Gastroesophageal sphincter (tissue), 4 donors: ENCODE data around the gene TCERG1. TPM values are rescaled to one million over a fixed set of nuclear protein-coding genes. Genes with fewer than 3 reads are reported as not detected.

ENCODE experiments used
- ATAC-seq: fragments of 150-250 bp; one replicate; pipeline ENCODE4 v1.9.1; 2016; ENCODE audit warnings: mild to moderate bottlenecking, moderate library complexity
- H3K27ac ChIP-seq, 4 donors: fragments of 200-600 bp; sonication (generic) in 3 of 4; 1 replicate in 3 of 4; 2 replicates in 1 of 4; pipeline ENCODE4 v1.5.1; 2016 to 2019
- H3K27me3 ChIP-seq: fragments of 200-600 bp; sonication (generic); one replicate; pipeline ENCODE4 v1.5.1; 2019
- H3K36me3 ChIP-seq, 2 donors: fragments of 200-600 bp; sonication (generic); one replicate each; pipeline ENCODE4 v1.5.1; 2019; ENCODE audit warnings: control low read depth in 1 of 2
- H3K4me1 ChIP-seq, 3 donors: fragments of 200-600 bp; sonication (generic); 1 replicate in 2 of 3; 2 replicates in 1 of 3; pipeline ENCODE4 v1.5.1; 2016 to 2019; ENCODE audit warnings: control low read depth in 2 of 3
- H3K4me3 ChIP-seq, 2 donors: fragments of 200-600 bp; sonication (generic); one replicate each; pipeline ENCODE4 v1.5.1; 2019; ENCODE audit warnings: mild to moderate bottlenecking in 1 of 2, moderate library complexity in 1 of 2
- H3K9me3 ChIP-seq, 3 donors: fragments of 200-600 bp; sonication (generic); one replicate each; pipeline ENCODE4 v1.5.1; 2017 to 2019; ENCODE audit warnings: control low read depth in 2 of 3
- CTCF ChIP-seq, 4 experiments: fragments of 200-600 bp in 2 of 4; fragments of 450-650 bp in 2 of 4; sonication (generic) in 1 of 4; IDR thresholded peaks; one replicate each; pipeline ENCODE4 v1.5.1; 2017 to 2019; ENCODE audit warnings: antibody characterized with exemption in 4 of 4, mild to moderate bottlenecking in 2 of 4, moderate library complexity in 2 of 4
- EP300 ChIP-seq: sonication (generic); formaldehyde crosslinking; IDR thresholded peaks from one replicate; pipeline ENCODE4 v1.6.1; 2017; ENCODE audit warnings: antibody characterized with exemption, mild to moderate bottlenecking
- POLR2A ChIP-seq, 2 donors: fragments of 450-650 bp; IDR thresholded peaks; one replicate each; pipeline ENCODE4 v1.6.1; 2017; ENCODE audit warnings: antibody characterized with exemption in 2 of 2, mild to moderate bottlenecking in 2 of 2, moderate library complexity in 1 of 2
- POLR2AphosphoS5 ChIP-seq: sonication (generic); formaldehyde crosslinking; IDR thresholded peaks from one replicate; pipeline ENCODE4 v1.6.1; 2017; ENCODE audit warnings: antibody characterized with exemption
- WGBS, 2 donors: methylation state at CpG; one replicate each; pipeline ENCODE4 v1.1.5; 2018; ENCODE audit warnings: low coverage in 1 of 2; 5-methylcytosine and 5-hydroxymethylcytosine counted together
- total RNA-seq, 4 donors: library from RNA; depleted of rRNA; stranded (reverse); fragments of >200 nt; gene quantifications; one replicate each; pipeline ENCODE4 v1.1.0, GENCODE V29; 2016

Gene TCERG1
- total RNA-seq, 4 donors from 2014 or later, result 19.8 to 66.9 (median 41.2) TPM

- no peaks in the 10 kb centered on the region for H3K36me3 ChIP-seq
- peak; percentile 41 for ATAC-seq
- no peak overlapping the region for H3K4me3 ChIP-seq
- H3K27ac ChIP-seq, result no peak overlapping the region
- 23 to 50% methylated on average over 4 of the region's 7 CpGs for WGBS, 2 donors
- TF ChIP-seq EP300, result no peak
- peak; percentile 29 to 70 (median 48) for TF ChIP-seq CTCF (IDR thresholded peaks at IDR 0.05)
- no peaks in the 10 kb centered on the region for H3K9me3 ChIP-seq
- H3K27me3 ChIP-seq, result no peaks in the 10 kb centered on the region
- no peaks in the 10 kb centered on the region for H3K4me1 ChIP-seq
These were observed 86.2 kb downstream of the TCERG1 start for GRCh38 chr5:146533260-146533857.

GRCh38 chr5:146533882-146534281 is 86.7 kb downstream of the TCERG1 start:
- no peaks in the 10 kb centered on the region for H3K4me1 ChIP-seq
- H3K27ac ChIP-seq, result no peak overlapping the region
- H3K9me3 ChIP-seq, result no peaks in the 10 kb centered on the region
- H3K36me3 ChIP-seq, result no peaks in the 10 kb centered on the region
- no peak for ATAC-seq
- 0% methylated on average over 1 of the region's 1 CpG; no CpG with 5 or more reads in 1 of the 2 donors for WGBS, 2 donors
- H3K27me3 ChIP-seq, result no peaks in the 10 kb centered on the region
- H3K4me3 ChIP-seq, result no peak overlapping the region
- TF ChIP-seq POLR2AphosphoS5, result no peak

- Histone ChIP-seq H3K4me3 (no peak overlapping the region), H3K36me3 (no peaks in the 10 kb centered on the region), H3K9me3 (no peaks in the 10 kb centered on the region), H3K27me3 (no peaks in the 10 kb centered on the region), H3K27ac (no peak overlapping the region), H3K4me1 (peaks cover 0 to 7% (median 0%) of the 10 kb centered on the region in 3 donors)
- no peak for TF ChIP-seq EP300
- no peak for TF ChIP-seq POLR2AphosphoS5
- no peak for TF ChIP-seq CTCF (IDR thresholded peaks at IDR 0.05)
- TF ChIP-seq POLR2A (IDR thresholded peaks at IDR 0.05), result no peak
- no peak for ATAC-seq
- 47 to 67% methylated on average over 2 to 3 of the region's 3 CpGs for WGBS, 2 donors
These were observed 91.3 kb downstream of the TCERG1 start for GRCh38 chr5:146538432-146538831.

- WGBS, 2 donors, result 80 to 92% methylated on average over 4 of the region's 4 CpGs
- Histone ChIP-seq H3K36me3 (no peaks in the 10 kb centered on the region), H3K4me1 (peaks cover 0 to 7% (median 0%) of the 10 kb centered on the region in 3 donors), H3K27ac (no peak overlapping the region), H3K9me3 (no peaks in the 10 kb centered on the region), H3K4me3 (no peak overlapping the region), H3K27me3 (no peaks in the 10 kb centered on the region)
- no peak for TF ChIP-seq CTCF (IDR thresholded peaks at IDR 0.05)
- TF ChIP-seq EP300, result no peak
- TF ChIP-seq POLR2A (IDR thresholded peaks at IDR 0.05), result no peak
- no peak for TF ChIP-seq POLR2AphosphoS5
- no peak for ATAC-seq
These were observed 92.8 kb downstream of the TCERG1 start for GRCh38 chr5:146539973-146540372.

GRCh38 chr5:146540414-146540813 is 93.3 kb downstream of the TCERG1 start:
- H3K4me3 ChIP-seq, result no peak overlapping the region
- TF ChIP-seq CTCF (IDR thresholded peaks at IDR 0.05), result no peak
- peaks cover 0 to 7% (median 0%) of the 10 kb centered on the region in 3 donors for H3K4me1 ChIP-seq
- ATAC-seq, result no peak
- H3K36me3 ChIP-seq, result no peaks in the 10 kb centered on the region
- WGBS, 2 donors, result 27 to 49% methylated on average over 1 to 2 of the region's 2 CpGs
- H3K9me3 ChIP-seq, result no peaks in the 10 kb centered on the region
- H3K27ac ChIP-seq, result no peak overlapping the region
- no peaks in the 10 kb centered on the region for H3K27me3 ChIP-seq
